Measurements from ENCODE around the gene ANKRD39. TPM values are rescaled to one million over a fixed set of nuclear protein-coding genes. Genes with fewer than 3 reads are reported as not detected.

Gene ANKRD39
- total RNA-seq (ENCODE audit: low replicate concordance): 6.2 and 6.4 TPM in 2 replicates

GRCh38 chr2:96857667-96858372, at the start of gene ANKRD39:
ANKRD39 (minus strand) TSS chr2:96858016; CDS start chr2:96857987, 29 bp downstream.

GRCh38 chr2:96869822-96870625, 12.2 kb upstream of the ANKRD39 start, which contains the start of gene SEMA4C:
SEMA4C (minus strand) TSS chr2:96870080; CDS start chr2:96867886, 2,194 bp downstream.

GRCh38 chr2:96843538-96844268, 14.1 kb downstream of the ANKRD39 start, which contains the start of gene ANKRD23:
ANKRD23 (minus strand) TSS chr2:96844021; CDS start chr2:96843992, 29 bp downstream.

GRCh38 chr2:96816127-96816835, 41.5 kb downstream of the ANKRD39 start, which contains the start of gene CNNM3:
CNNM3 (plus strand) TSS chr2:96816268; CDS start chr2:96816278, 10 bp downstream.

Other genes starting within 250 kb of the ANKRD39 start
- gene KANSL3, start 219.7 kb downstream of the ANKRD39 start, total RNA-seq (ENCODE audit: low replicate concordance): 26.9 and 27.6 TPM in 2 replicates
- 0.30 and 0.70 TPM in 2 replicates for gene FER1L5, start 215.3 kb downstream of the ANKRD39 start, total RNA-seq (ENCODE audit: low replicate concordance)
- gene LMAN2L, start 118.0 kb downstream of the ANKRD39 start, total RNA-seq (ENCODE audit: low replicate concordance): 24.4 and 31.5 TPM in 2 replicates
- 2.5 and 2.7 TPM in 2 replicates for gene CNNM4, start 97.1 kb downstream of the ANKRD39 start, total RNA-seq (ENCODE audit: low replicate concordance)
- gene CNNM3, start 41.7 kb downstream of the ANKRD39 start, total RNA-seq (ENCODE audit: low replicate concordance): 4.0 and 7.5 TPM in 2 replicates
- gene ANKRD23, start 14.0 kb downstream of the ANKRD39 start, total RNA-seq (ENCODE audit: low replicate concordance): 0.53 and 1.4 TPM in 2 replicates
- 19.3 and 20.2 TPM in 2 replicates for gene SEMA4C, start 12.1 kb upstream of the ANKRD39 start, total RNA-seq (ENCODE audit: low replicate concordance)
- not detected in 2 replicates for gene FAM178B, start 128.6 kb upstream of the ANKRD39 start, total RNA-seq (ENCODE audit: low replicate concordance)
- gene FAHD2B, start 236.9 kb upstream of the ANKRD39 start, total RNA-seq (ENCODE audit: low replicate concordance): 5.5 and 6.9 TPM in 2 replicates